A549 treated with ZK216348 at 1 μM for 4 hours (cell line): Measurements from ENCODE around the gene LBH. TPM values are rescaled to one million over a fixed set of nuclear protein-coding genes. Genes with fewer than 3 reads are reported as not detected.

Source experiments
- total RNA-seq: library from RNA; stranded (reverse); fragments of 200-300 nt; extraction: Qiagen RNA extraction; gene quantifications from 5 replicates; pipeline ENCODE4 v1.2.3, GENCODE V29; 2022; ENCODE audit warnings: low read depth

Gene LBH
- 78.3 to 138 TPM (median 115 TPM) in 5 replicates for total RNA-seq

DNA sequence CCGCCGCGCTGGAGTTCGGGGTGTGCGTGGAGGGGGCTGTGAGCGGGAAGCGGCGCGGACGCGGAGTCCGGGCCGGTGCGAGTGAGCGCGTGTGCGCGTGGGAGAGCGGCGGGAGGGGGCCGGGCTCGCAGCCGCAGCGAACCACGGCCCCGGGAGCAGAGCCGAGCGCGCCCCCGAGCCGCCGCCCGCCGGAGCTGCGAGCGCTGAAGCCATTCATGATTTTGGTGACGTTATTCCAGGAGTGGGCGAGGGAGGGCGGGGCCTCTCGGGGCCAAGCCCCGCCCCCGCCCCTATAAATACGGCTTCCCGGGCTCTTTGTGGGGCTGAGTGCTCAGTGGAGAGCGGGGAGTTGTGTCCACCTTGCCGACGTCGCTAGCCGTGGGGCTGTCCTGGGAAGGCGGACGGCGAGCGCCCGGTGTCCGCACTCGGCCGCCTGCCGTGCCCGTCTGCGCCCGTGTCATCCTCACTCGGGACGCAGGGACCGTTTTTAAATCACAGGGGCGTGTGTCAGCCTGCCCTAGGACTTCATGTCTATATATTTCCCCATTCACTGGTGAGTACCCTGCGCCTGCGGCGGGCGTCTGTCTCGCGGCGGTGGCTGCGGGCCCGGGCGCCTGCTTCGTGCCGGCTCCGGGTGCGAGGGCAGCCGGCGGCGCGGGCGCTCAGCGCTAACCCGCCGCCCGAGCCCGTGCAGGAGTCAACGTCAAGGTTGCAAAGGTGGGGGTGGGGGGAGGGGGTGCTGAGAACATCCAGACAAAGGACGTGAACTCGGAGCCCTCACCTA lies at the start of gene LBH:
Gene LBH, plus strand, starts transcription at position 323 of the 784 bp plus-strand sequence. Its CDS starts 205 bp downstream, at position 528.

Other genes with a start within 250 kb of the LBH start
- 41.9 to 63.2 TPM (median 57.5 TPM) in 5 replicates for gene YPEL5, start 84.5 kb upstream of the LBH start, total RNA-seq
- gene LCLAT1, start 215.7 kb downstream of the LBH start, total RNA-seq: 10.0 to 18.6 TPM (median 16.6 TPM) in 5 replicates